ENCODE measurements around the gene EML6. TPM values are rescaled to one million over a fixed set of nuclear protein-coding genes. Genes with fewer than 3 reads are reported as not detected.
A peak's percentile ranks its signal among the peaks of the same experiment; 100 is the strongest.

The EML6 gene
- total and polyA plus RNA-seq, 2 of the 13 experiments (the other 11 are each of a cell fraction or from before 2014, with no cell fraction given) = 17.2 to 32.4 TPM

DNA sequence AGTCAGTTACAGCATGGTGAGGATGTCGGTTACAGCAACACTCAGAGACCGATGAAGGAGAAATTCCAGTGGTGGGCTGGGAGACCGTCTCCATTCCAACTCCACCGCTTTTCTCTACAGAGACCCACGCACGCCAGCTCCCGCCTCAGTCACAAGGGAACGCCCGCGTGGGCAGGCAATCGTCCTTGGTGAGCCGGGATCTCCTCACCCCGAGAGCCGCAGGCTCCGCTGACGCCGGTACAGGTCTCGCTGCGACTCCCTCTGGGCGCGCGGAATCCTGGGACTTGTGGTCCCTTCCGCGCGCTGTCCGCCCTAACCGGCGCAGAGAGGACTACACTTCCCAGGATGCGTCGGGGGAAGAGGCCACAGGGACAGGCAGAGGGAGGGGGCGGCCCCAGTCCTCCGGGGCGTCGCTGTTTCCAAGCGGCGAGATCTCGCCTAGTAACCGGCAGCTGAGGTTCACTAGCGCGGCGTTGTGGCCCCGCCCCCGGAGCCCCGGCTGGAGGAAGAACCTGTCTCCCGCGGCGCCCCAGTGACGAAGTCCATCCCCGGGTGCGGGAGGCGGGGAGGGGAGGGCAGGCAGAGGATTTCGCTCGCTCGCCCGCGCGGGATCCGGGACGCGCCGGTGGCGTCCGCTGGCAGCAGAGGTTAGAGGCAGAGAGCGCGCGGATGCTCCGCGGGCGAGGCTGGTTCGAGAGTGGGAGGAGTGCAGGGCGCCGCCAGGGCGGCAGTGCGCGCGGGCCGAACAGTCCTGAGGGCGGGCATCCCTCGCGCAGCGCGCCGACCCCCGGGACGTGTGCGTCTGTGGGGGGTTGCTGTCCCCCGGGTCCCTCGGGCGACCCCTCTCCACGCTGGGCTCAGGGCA is at the start of gene EML6 (continued):
- TF ChIP-seq, protein P1, sequence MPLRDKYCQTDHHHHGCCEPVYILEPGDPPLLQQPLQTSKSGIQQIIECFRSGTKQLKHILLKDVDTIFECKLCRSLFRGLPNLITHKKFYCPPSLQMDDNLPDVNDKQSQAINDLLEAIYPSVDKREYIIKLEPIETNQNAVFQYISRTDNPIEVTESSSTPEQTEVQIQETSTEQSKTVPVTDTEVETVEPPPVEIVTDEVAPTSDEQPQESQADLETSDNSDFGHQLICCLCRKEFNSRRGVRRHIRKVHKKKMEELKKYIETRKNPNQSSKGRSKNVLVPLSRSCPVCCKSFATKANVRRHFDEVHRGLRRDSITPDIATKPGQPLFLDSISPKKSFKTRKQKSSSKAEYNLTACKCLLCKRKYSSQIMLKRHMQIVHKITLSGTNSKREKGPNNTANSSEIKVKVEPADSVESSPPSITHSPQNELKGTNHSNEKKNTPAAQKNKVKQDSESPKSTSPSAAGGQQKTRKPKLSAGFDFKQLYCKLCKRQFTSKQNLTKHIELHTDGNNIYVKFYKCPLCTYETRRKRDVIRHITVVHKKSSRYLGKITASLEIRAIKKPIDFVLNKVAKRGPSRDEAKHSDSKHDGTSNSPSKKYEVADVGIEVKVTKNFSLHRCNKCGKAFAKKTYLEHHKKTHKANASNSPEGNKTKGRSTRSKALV (CRISPR knock-in tag; IDR thresholded peaks at IDR 0.05) = peak; percentile 98; the same call in 1 of the 2 replicates
- TF ChIP-seq MEIS2 (CRISPR knock-in tag; IDR thresholded peaks at IDR 0.05) (peak; percentile 19; the same call in 1 of the 2 replicates), ZBTB21 (CRISPR knock-in tag; IDR thresholded peaks at IDR 0.05) (no peak), ZNF34 (CRISPR knock-in tag; IDR thresholded peaks at IDR 0.05; ENCODE audit: borderline replicate concordance) (peak; percentile 87), ELF3 (CRISPR knock-in tag; IDR thresholded peaks at IDR 0.05) (peak; percentile 54; the same call in 1 of the 2 replicates), ZNF605 (CRISPR knock-in tag; IDR thresholded peaks at IDR 0.05) (peak; percentile 97), ZNF510 (CRISPR knock-in tag; IDR thresholded peaks at IDR 0.05; ENCODE audit: low read depth) (peak; percentile 72; the same call in 1 of the 2 replicates), TCF7 (IDR thresholded peaks at IDR 0.05; ENCODE audit: low read depth) (no peak)
- TF ChIP-seq, protein P2, sequence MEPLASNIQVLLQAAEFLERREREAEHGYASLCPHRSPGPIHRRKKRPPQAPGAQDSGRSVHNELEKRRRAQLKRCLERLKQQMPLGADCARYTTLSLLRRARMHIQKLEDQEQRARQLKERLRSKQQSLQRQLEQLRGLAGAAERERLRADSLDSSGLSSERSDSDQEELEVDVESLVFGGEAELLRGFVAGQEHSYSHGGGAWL (CRISPR knock-in tag; IDR thresholded peaks at IDR 0.05) = peak; percentile 87
- TF ChIP-seq, protein P3, sequence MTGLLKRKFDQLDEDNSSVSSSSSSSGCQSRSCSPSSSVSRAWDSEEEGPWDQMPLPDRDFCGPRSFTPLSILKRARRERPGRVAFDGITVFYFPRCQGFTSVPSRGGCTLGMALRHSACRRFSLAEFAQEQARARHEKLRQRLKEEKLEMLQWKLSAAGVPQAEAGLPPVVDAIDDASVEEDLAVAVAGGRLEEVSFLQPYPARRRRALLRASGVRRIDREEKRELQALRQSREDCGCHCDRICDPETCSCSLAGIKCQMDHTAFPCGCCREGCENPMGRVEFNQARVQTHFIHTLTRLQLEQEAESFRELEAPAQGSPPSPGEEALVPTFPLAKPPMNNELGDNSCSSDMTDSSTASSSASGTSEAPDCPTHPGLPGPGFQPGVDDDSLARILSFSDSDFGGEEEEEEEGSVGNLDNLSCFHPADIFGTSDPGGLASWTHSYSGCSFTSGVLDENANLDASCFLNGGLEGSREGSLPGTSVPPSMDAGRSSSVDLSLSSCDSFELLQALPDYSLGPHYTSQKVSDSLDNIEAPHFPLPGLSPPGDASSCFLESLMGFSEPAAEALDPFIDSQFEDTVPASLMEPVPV (CRISPR knock-in tag; IDR thresholded peaks at IDR 0.05) = peak; percentile 92; the same call in 1 of the 2 replicates
- TF ChIP-seq, protein P4, sequence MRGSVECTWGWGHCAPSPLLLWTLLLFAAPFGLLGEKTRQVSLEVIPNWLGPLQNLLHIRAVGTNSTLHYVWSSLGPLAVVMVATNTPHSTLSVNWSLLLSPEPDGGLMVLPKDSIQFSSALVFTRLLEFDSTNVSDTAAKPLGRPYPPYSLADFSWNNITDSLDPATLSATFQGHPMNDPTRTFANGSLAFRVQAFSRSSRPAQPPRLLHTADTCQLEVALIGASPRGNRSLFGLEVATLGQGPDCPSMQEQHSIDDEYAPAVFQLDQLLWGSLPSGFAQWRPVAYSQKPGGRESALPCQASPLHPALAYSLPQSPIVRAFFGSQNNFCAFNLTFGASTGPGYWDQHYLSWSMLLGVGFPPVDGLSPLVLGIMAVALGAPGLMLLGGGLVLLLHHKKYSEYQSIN (CRISPR knock-in tag; IDR thresholded peaks at IDR 0.05; ENCODE audit: borderline replicate concordance) = no peak
- TF ChIP-seq, protein P5, sequence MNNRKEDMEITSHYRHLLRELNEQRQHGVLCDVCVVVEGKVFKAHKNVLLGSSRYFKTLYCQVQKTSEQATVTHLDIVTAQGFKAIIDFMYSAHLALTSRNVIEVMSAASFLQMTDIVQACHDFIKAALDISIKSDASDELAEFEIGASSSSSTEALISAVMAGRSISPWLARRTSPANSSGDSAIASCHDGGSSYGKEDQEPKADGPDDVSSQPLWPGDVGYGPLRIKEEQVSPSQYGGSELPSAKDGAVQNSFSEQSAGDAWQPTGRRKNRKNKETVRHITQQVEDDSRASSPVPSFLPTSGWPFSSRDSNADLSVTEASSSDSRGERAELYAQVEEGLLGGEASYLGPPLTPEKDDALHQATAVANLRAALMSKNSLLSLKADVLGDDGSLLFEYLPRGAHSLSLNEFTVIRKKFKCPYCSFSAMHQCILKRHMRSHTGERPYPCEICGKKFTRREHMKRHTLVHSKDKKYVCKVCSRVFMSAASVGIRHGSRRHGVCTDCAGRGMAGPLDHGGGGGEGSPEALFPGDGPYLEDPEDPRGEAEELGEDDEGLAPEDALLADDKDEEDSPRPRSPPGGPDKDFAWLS (CRISPR knock-in tag; IDR thresholded peaks at IDR 0.05; ENCODE audit: borderline replicate concordance) = no peak
- TF ChIP-seq, protein P6, sequence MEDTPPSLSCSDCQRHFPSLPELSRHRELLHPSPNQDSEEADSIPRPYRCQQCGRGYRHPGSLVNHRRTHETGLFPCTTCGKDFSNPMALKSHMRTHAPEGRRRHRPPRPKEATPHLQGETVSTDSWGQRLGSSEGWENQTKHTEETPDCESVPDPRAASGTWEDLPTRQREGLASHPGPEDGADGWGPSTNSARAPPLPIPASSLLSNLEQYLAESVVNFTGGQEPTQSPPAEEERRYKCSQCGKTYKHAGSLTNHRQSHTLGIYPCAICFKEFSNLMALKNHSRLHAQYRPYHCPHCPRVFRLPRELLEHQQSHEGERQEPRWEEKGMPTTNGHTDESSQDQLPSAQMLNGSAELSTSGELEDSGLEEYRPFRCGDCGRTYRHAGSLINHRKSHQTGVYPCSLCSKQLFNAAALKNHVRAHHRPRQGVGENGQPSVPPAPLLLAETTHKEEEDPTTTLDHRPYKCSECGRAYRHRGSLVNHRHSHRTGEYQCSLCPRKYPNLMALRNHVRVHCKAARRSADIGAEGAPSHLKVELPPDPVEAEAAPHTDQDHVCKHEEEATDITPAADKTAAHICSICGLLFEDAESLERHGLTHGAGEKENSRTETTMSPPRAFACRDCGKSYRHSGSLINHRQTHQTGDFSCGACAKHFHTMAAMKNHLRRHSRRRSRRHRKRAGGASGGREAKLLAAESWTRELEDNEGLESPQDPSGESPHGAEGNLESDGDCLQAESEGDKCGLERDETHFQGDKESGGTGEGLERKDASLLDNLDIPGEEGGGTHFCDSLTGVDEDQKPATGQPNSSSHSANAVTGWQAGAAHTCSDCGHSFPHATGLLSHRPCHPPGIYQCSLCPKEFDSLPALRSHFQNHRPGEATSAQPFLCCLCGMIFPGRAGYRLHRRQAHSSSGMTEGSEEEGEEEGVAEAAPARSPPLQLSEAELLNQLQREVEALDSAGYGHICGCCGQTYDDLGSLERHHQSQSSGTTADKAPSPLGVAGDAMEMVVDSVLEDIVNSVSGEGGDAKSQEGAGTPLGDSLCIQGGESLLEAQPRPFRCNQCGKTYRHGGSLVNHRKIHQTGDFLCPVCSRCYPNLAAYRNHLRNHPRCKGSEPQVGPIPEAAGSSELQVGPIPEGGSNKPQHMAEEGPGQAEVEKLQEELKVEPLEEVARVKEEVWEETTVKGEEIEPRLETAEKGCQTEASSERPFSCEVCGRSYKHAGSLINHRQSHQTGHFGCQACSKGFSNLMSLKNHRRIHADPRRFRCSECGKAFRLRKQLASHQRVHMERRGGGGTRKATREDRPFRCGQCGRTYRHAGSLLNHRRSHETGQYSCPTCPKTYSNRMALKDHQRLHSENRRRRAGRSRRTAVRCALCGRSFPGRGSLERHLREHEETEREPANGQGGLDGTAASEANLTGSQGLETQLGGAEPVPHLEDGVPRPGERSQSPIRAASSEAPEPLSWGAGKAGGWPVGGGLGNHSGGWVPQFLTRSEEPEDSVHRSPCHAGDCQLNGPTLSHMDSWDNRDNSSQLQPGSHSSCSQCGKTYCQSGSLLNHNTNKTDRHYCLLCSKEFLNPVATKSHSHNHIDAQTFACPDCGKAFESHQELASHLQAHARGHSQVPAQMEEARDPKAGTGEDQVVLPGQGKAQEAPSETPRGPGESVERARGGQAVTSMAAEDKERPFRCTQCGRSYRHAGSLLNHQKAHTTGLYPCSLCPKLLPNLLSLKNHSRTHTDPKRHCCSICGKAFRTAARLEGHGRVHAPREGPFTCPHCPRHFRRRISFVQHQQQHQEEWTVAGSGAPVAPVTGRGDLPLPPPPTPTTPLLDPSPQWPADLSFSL (CRISPR knock-in tag; IDR thresholded peaks at IDR 0.05) = no peak
